PC-3 (cell line): Measurements from ENCODE around the gene PDZD2.

Experiments
- EZH2 ChIP-seq: fragments of 300-600 bp; sonication (generic); IDR thresholded peaks from one replicate; pipeline ENCODE4 v1.6.1; 2017; ENCODE audit warnings: antibody characterized with exemption, mild to moderate bottlenecking, low read length; ENCODE audit not compliant: unreplicated experiment
- EZH2phosphoT487 ChIP-seq: fragments of 300-600 bp; sonication (generic); IDR thresholded peaks from 2 replicates; pipeline ENCODE4 v1.6.1; 2018; ENCODE audit warnings: mild to moderate bottlenecking, antibody characterized with exemption, low read length, borderline replicate concordance
- TF ChIP-seq, protein P1 (sequence below): fragments of 300-600 bp; sonication (generic); conservative IDR thresholded peaks from 2 replicates; pipeline ENCODE4 v1.5.1; 2017; ENCODE audit warnings: antibody characterized with exemption, low read depth, mild to moderate bottlenecking, low read length

DNA sequence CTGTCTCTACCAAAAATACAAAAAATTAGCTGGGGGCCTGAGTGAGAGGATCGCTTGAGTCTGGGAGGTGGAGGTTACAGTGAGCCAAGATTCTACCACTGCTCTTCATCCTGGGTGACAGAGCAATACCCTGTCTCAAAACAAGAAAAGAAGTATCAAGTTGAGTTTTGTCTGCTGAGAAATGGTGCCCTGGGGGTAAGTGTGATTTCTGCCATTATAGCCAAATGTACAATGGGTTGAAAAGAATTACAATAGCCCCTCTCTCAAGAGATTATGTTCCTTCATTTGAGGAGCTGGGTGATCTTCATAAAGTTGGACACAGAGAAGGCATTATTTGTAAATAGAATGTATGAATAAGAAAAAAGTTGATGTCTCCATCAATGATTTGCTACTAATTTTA lies 345.8 kb downstream of the PDZD2 start:
- TF ChIP-seq, protein P1, sequence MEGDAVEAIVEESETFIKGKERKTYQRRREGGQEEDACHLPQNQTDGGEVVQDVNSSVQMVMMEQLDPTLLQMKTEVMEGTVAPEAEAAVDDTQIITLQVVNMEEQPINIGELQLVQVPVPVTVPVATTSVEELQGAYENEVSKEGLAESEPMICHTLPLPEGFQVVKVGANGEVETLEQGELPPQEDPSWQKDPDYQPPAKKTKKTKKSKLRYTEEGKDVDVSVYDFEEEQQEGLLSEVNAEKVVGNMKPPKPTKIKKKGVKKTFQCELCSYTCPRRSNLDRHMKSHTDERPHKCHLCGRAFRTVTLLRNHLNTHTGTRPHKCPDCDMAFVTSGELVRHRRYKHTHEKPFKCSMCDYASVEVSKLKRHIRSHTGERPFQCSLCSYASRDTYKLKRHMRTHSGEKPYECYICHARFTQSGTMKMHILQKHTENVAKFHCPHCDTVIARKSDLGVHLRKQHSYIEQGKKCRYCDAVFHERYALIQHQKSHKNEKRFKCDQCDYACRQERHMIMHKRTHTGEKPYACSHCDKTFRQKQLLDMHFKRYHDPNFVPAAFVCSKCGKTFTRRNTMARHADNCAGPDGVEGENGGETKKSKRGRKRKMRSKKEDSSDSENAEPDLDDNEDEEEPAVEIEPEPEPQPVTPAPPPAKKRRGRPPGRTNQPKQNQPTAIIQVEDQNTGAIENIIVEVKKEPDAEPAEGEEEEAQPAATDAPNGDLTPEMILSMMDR, result no peak
- TF ChIP-seq EZH2, result no peak
- no peak for TF ChIP-seq EZH2phosphoT487
